ENCODE measurements around the gene HSCB.
"Not testable (repeated sequence)": the region's sequence is repeated elsewhere in the genome, so short reads cannot be mapped to it uniquely, and the experiment has no call there.

HSCB gene

DNA sequence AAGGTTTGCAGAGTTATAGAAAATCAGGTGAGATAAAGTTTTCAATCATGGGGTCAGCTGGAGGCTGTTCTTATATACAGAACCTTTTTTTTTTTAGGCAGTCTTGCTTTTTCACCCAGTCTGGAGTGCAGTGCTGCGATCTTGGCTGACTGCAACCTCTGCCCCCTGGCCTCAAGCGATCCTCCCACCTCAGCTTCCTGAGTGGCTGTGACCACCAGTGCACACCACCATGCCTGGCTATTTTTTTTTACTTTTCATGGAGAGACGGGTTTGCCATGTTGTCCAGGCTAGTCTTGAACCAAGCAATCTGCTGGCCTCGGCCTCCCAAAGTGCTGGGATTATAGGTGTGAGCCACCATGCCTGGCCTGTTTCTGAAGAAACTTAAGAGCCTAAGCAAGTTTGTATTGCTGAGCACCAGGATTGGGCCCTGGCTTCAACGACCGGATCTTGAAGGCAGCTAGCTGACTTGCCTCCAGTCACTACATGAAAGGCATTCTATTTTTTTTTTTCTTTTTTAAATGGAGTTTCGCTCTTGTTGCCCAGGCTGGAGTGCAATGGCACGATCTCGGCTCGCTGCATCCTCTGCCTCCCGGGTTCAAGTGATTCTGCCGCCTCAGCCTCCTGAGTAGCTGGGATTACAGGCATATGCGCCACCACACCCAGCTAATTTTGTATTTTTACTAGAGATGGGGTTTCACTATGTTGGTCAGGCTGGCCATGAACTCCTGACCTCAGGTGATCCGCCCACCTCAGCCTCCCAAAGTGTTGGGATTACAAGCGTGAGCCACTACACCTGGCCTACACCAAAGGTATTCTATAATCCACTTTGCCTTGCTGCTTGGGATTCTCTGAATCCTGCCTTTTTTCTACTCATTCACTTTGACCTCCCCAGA, 50.9 kb downstream of the HSCB start:
- peak in 1 of 3 donors; percentile 17 for DNase-seq

DNA sequence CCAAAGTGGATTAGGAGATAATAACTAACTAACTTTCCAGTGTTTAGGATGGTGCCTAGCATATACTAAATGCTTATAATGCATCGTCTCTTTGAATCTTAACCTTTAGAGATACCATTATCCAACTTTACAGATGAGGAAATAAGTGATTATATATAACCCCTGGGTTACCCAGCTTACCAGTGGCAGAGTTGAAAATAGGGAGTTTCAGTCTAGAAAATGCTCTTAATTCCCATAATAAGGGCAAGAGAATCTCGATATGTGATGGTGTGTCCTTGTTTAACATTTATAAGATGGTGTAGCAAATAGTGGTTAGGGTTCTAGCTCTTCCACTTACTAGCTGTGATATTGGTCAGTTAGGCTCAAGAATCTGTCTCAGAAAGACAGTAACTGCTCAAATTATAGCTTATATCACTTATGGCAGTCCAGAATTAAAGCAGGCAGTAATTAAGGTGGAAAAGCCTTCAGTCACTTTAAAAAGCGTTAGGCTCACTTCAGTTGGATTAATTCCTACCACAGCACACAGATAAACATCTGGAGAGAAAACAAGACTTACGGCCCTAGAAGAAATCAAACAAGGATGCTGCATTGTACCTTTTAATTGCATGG, 52.2 kb downstream of the HSCB start:
- no peak for DNase-seq

DNA sequence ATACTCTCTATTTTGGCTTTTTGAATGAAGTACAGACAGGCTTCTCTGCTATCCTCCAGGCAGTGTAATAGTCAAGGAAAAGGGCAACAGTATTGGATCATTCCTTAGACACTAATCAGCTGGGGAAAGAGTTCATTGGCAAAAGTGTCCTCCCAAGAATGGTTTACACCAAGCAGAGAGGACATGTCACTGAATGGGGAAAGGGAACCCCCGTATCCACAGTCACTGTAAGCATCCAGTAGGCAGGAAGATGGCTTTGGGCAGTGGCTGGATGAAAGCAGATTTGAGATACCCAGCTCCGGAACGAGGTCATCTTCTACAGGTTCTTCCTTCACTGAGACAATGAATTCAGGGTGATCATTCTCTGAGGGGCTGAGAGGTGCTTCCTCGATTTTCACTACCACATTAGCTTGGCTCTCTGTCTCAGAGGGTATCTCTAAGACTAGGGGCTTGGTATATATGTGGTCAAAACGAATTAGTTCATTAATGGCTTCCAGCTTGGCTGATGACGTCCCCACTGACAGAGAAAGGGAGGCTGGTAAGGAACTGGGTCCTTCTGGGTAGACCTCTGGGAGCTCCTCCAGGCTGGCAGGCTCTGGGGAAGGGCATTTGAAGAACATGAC, 53.3 kb downstream of the HSCB start:
- no peak for DNase-seq

DNA sequence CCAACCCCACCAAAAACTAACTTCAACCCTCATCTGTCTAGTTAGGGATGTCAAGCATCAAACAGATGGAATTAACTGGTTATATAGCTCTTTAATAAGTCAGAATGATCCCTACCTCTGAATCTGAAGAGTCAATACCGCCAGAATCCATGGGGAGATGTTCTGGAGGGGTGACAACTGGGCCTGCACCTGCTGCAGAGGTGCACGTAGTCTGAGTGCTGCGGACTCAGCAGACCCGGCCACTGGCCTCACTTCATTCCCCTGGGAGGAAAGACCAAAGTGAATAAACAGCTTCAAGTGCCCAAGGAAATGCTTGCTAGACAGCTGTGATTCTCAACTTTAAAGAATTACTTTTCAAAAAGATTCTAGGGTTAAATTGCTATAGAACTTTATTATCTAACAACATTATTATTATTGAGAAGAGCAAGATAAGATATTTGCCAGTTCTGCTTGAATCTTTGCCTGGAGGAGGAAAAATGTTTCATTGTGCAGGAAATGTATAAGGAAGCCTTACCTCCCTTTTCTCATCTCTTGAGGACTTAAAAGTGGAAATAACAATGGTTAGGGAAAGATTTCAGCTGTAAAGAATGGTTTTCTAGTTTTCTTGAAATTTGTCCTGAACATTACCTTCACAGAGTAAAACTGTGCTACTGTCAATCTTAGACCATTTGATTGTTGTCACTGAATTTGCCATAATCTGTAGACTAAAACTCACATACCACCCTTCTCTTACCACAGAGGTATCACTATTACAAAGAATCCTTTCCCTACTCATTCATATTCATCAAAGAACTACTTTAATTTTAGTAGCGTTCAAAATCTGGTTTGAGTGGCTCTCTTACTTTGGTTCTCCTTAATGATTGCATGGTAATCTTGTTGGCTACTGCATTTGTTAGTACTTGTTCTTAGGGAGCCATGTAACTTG, 54.4 kb downstream of the HSCB start:
- DNase-seq = no peak

DNA sequence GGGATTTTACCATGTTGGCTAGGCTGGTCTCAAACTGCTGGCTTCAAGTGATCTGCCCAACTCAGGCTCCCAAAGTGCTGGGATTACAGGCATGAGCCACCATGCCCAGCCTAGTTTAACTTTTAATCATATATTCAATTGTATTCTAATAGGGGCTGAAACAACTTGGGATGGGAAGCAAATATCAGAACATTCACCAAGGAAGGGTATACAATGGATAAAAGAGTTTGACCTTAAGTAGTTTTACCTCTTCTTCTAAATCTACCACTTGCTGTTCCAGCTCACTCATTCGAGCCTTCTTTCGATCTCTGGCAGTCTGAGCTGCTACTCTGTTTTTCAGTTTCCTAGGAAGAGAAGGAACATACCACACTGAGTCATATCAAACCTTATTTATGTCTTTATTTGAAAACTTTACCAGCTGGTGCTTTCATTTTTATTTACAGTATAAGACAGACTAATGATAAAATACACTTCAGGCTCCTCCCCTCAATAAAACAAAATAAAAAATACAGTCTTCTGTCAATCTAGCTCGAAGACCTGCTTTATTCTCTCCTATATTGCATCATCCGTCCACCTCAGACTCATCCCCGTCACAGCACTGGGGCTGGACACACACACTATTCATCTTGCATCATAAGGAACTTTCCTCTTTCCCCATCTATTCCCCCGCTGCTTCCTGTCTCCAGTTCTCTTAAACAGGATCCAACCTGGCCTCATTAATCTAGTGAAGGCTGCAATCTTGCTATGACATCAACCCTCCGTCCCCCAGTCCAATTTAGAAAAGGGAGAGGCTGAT, 57.2 kb downstream of the HSCB start:
- peak; percentile 92 to 98 (median 96) for DNase-seq

DNA sequence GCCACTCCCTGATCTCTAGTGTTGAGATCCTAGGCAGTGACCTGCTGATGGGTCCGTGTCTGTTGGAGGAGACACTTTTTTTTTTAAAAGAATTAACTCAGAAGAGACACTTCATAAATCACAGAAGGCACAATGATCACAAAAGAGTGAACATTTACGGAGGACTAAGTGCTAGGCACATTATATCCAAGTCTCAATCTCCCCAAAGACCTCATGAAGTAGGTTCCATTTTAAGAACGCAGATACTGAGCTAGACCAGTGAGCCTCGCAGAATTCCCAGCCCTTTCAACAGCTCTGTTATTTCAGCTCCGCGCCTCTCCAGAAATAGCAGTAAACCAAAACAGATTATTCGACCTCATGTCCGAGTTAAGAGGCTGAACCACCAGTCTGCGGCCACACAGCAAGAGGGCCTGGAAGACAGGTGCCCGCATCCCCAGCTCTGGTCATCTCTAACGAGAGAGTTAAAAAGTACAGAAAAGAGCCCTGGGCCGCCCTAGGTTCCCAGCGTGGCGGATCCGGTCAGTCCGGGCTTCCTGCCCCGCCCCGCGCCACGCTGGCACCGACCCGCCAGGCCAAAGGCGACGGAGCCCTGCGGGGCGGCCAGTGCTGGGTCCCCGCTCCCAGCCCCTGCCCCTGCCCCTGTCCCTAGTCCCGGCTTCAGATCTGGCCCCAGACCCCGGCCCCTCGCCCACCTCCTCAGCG, 57.9 kb downstream of the HSCB start:
- DNase-seq = peak; percentile 70 to 84 (median 75)

DNA sequence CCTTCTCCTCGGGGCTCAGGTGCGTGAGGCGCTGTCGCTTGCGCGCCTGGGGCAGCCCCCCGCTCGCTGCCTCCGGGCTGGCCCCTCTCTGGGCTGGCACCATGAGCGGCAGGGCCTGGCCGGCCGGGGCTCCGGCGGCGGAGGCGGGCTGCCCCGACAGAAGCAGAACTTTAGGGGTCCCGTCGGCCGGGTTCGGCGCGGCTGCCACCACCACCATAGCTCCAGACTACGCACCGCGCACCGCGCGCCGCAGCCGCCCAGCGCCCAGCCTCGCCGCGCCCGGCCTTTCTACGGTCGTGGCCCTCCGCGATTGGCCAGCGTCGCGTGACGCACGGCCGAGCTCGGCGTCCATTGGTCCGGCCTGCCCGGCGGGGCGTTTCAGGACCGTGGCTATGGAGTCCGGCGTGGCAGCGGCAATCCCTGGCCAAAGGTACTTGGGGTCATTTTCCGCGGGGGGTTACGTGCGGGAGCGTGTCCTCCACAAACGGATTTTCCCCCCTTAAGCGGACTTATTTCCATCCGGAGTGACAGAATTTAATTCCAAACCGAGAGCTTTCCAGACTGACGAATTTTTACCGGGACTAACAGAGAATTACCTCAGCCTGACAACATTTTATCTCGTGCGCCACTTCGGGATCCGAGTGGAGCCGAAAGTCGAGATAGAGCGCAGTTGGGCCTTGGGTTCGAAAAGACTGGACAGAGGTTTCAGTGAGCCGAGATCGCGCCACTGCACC, 58.6 kb downstream of the HSCB start, which contains the start of gene XBP1:
XBP1 (minus strand) TSS at position 262 of the 734 bp plus-strand sequence.
- DNase-seq = peak; percentile 97 to 99 (median 99)

DNA sequence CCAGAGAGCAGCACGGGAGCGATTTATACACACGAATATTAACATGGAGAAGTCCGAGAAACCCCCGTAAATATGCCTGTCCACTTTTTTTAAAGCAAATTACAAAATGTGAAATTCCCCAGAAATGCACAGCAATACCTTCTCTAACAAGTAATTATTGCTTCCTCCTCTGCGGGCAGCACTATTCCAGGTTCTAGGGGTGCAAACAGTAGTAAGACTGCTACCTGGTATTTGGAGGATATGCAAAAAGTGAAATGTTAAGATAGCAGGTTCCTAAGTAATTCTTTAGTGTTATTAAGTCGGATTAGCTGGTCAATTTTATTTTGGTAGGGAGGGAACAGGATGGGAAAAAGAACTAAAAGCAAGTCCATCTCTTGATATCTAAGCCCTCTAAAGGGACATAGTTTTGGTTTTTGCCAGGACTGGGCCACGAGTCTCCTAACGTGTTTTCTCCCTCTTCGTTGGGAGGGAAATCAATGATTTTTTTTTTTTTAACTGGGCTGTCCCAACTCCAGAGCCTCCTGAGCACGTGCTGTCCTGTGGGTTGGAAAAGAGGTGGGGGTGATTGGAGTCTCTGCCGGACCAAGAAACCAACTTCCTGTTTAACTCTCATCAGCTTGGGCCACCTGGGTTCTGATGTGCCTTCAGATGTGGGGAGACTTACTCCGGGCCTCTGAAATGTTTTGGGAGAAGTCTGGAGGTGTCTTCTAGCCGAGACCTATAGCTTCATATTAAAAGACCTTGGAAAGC, 60.2 kb downstream of the HSCB start:
- peak; percentile 50 to 69 (median 67) for DNase-seq

DNA sequence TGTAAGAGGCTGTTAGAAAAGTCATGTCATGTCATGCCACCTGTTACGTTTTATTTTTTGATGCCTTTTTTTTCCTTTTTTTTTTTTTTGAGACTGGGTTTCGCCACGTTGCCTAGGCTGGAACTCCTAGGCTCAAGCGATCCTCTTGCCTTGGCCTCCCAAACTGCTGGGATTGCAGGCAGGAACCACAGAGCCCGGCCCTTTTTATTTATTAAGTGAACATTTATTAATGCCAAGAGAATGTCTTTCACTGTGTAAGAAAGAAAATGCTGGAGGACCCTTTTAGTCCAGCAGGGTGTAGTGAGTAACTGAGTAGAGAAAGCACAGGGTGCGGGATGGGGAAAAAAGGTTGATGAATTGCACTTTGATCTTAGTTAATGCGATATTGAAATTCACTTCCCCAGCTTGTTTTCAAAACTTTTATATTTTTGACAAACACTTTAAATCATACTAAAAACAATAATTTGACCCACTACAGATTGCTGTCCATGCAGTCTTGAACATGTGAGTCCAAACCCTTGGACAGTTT, 60.8 kb downstream of the HSCB start:
- peak in 2 of 3 donors; percentile 33 to 47 for DNase-seq

DNA sequence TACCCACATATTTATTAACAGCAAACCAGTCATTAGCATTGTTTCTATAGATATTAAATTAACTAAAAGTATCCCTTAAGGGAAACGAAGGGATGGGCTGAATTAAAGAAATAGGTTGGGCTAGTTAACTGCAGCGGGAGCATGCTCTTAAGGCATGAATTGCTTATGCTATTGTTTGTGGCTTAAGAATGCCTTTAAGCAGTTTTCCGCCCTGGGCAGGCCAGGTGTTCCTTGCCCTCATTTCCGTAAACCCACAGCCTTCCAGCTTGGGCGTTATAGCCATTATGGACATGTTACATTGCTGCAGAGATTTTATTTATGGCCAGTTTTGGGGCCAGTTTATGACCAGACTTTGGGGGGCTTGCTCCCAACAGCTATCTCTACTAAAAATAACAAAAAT, 63.6 kb downstream of the HSCB start:
- not testable (repeated sequence) for DNase-seq

All from suppressor macrophage treated with lipopolysaccharide for 1 hour (primary cell).